Body of pancreas (tissue), 4 donors: ENCODE measurements around the gene NLRP10. TPM values are rescaled to one million over a fixed set of nuclear protein-coding genes. Genes with fewer than 3 reads are reported as not detected.

Experiments
- ATAC-seq: fragments of 150-250 bp; one replicate; pipeline ENCODE4 v1.9.1; 2016
- DNase-seq, 4 donors: peaks; one replicate each; pipeline ENCODE4 v3.0.0-alpha.2; 2019
- H3K27ac ChIP-seq, 4 donors: fragments of 200-600 bp; sonication (generic); 1 replicate in 3 of 4; 2 replicates in 1 of 4; pipeline versions ENCODE4 v1.5.1 to v1.6.1; 2016 to 2019; ENCODE audit warnings: mild to moderate bottlenecking in 1 of 4, mixed read lengths in 1 of 4, moderate library complexity in 1 of 4
- H3K27me3 ChIP-seq, 2 donors: fragments of 200-600 bp; sonication (generic); one replicate each; pipeline ENCODE4 v1.6.0; 2016; ENCODE audit warnings: mild to moderate bottlenecking in 1 of 2
- H3K36me3 ChIP-seq, 2 donors: fragments of 200-600 bp; sonication (generic); replicated peaks in 1 of 2; 2 replicates each; pipeline ENCODE4 v1.5.1; 2016; ENCODE audit warnings: low read depth in 2 of 2; ENCODE audit not compliant: insufficient read depth in 1 of 2
- H3K4me1 ChIP-seq: fragments of 200-600 bp; sonication (generic); one replicate; pipeline ENCODE4 v1.6.0; 2016
- H3K4me3 ChIP-seq, 2 donors: fragments of 200-600 bp; sonication (generic); 1 replicate in 1 of 2; 2 replicates in 1 of 2; pipeline ENCODE4 v1.5.1; 2016 to 2019
- H3K9me3 ChIP-seq, 3 donors: fragments of 200-600 bp; sonication (generic); 1 replicate in 2 of 3; 2 replicates in 1 of 3; pipeline ENCODE4 v1.5.1; 2016
- CTCF ChIP-seq, 7 experiments: fragments of 450-650 bp in 4 of 7; fragments of 200-600 bp in 3 of 7; sonication (generic) in 3 of 7; IDR thresholded peaks; one replicate each; pipeline ENCODE4 v1.5.1; 2016 to 2019; ENCODE audit warnings: antibody characterized with exemption in 7 of 7
- POLR2A ChIP-seq, 3 donors: fragments of 450-650 bp; IDR thresholded peaks; one replicate each; pipeline ENCODE4 v1.6.1; 2016; ENCODE audit warnings: antibody characterized with exemption in 3 of 3, mild to moderate bottlenecking in 2 of 3
- WGBS, 2 donors: methylation state at CpG; one replicate each; pipeline ENCODE4 v1.1.5; 2017; 5-methylcytosine and 5-hydroxymethylcytosine counted together
- intact Hi-C: fragments of 100-400 bp; cut with DNase I; formaldehyde crosslinking; loops from one replicate; pipeline ENCODE4 v1.15.1; 2023
- small RNA-seq: library from RNA; depleted of rRNA; stranded (forward); fragments of <200 nt; gene quantifications from one replicate; pipeline ENCODE3, GENCODE V24; 2016
- total RNA-seq, 2 donors: library from RNA; depleted of rRNA; stranded (reverse); fragments of >200 nt; gene quantifications; one replicate each; pipeline ENCODE4 v1.1.0, GENCODE V29; 2016

NLRP10 gene
- total RNA-seq, 2 donors from 2014 or later: not detected

- WGBS, 2 donors: 64 to 65% methylated on average over 2 of the region's 2 CpGs
- Histone ChIP-seq H3K4me3 (no peak overlapping the region), H3K36me3 (no peaks in the 10 kb centered on the region), H3K27ac (no peak overlapping the region), H3K9me3 (no peaks in the 10 kb centered on the region), H3K4me1 (no peaks in the 10 kb centered on the region), H3K27me3 (no peaks in the 10 kb centered on the region)
- intact Hi-C loops: no loop called here
- DNase-seq: no peak
- no peak for ATAC-seq
- TF ChIP-seq POLR2A (IDR thresholded peaks at IDR 0.05) (no peak), CTCF (IDR thresholded peaks at IDR 0.05) (no peak)
Measured at GRCh38 chr11:7918141-7918540, 47.1 kb downstream of the NLRP10 start.

Small RNA genes lying within 50 kb of the gene (small RNA-seq; reads per million reads assigned to genes)
- not detected for gene COX6CP5

Other genes starting within 250 kb of the NLRP10 start
- gene OR5P2, start 168.5 kb downstream of the NLRP10 start, total RNA-seq: not detected
- under 1 TPM in 1 of 2 donors, not detected in 1; 0.78 TPM for gene OR5P3, start 134.6 kb downstream of the NLRP10 start, total RNA-seq
- not detected for gene OR10A6, start 34.2 kb downstream of the NLRP10 start, total RNA-seq
- gene OR10A3, start 23.7 kb downstream of the NLRP10 start, total RNA-seq: not detected
- gene EIF3F, start 21.9 kb upstream of the NLRP10 start, total RNA-seq: 100 to 1,000 TPM; 138 to 153 TPM
- gene TUB, start 115.8 kb upstream of the NLRP10 start, total RNA-seq: 1 to 10 TPM; 2.9 to 8.6 TPM
- gene RIC3, start 203.6 kb upstream of the NLRP10 start, total RNA-seq: 10 to 100 TPM; 40.0 to 44.5 TPM